ENCODE measurements around the gene METTL16.

DNA sequence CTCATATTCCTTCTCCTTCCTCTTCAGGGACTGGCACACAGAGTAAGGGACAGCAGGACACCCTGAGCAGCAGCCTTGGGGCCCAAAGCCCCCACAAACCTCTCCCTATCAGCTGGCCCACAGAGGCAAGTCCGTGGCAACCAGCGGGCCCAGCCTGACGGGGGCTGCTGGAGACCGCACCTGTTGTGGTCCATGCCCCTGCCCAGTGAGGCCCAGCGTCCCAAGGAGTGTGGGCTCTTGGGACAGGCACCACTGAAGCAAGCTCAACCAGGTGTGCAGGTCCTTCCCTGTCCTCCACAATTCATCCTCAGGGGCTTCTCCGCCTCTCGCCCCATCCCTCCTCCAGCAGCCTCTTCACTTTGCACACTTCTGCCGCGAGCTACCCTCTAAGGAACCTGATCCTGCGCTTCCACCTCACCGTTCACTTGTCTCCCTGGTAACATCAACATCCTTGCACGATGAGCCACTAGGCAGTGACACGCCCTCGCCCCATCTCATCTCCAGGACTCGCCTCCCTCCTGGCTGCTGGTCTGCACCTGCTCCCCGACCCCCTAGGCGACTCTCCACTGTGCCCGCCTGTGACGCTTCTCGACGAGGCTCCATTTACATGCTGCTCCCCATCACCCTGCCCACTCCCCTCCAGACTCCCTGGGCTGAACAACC lies 123.5 kb downstream of the METTL16 start:
- no peak for TF ChIP-seq POLR2A (IDR thresholded peaks at IDR 0.05; ENCODE audit: low read depth, low read length)
- TF ChIP-seq, protein P1, sequence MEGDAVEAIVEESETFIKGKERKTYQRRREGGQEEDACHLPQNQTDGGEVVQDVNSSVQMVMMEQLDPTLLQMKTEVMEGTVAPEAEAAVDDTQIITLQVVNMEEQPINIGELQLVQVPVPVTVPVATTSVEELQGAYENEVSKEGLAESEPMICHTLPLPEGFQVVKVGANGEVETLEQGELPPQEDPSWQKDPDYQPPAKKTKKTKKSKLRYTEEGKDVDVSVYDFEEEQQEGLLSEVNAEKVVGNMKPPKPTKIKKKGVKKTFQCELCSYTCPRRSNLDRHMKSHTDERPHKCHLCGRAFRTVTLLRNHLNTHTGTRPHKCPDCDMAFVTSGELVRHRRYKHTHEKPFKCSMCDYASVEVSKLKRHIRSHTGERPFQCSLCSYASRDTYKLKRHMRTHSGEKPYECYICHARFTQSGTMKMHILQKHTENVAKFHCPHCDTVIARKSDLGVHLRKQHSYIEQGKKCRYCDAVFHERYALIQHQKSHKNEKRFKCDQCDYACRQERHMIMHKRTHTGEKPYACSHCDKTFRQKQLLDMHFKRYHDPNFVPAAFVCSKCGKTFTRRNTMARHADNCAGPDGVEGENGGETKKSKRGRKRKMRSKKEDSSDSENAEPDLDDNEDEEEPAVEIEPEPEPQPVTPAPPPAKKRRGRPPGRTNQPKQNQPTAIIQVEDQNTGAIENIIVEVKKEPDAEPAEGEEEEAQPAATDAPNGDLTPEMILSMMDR (conservative IDR thresholded peaks at IDR 0.05; ENCODE audit: low read depth, low read length): no peak
